ENCODE measurements around the gene CRACDL.

DNA sequence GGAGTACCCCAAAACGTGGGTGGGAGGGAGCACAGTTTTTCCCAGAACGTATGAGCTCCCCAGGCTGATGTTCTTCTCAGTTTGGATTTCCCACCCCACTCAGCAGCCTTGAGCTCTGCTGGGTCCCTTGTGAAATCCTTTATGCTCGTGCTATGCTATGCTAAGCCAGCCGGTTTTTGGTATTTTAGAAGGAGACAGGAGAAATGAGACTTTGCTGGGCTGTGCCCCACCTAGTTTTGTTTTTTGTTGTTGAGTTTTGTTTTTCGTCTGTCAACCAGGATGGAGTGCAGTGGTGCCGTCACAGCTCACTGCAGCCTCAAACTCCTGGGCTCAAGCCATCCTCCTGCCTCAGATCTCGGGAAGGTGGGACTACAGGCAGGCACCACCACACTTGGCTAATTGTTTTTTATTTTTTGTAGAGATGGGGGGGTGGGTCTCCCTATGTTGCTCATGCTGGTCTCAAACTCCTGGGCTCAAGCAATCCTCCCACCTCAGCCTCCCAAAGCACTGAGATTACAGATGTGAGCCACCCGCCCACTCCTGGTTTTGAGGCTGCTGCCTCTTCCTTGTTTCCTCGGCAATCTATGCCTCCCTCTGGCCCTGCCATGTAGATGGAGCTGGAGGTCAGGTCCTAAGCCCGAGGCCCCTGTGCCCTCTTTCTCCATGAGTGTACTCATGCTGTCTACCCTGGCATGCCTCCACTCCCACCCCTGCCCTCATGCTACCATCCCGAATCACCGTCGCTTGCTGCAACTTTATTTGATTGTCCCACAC, 187.5 kb downstream of the CRACDL start:
- TF ChIP-seq, protein P1, sequence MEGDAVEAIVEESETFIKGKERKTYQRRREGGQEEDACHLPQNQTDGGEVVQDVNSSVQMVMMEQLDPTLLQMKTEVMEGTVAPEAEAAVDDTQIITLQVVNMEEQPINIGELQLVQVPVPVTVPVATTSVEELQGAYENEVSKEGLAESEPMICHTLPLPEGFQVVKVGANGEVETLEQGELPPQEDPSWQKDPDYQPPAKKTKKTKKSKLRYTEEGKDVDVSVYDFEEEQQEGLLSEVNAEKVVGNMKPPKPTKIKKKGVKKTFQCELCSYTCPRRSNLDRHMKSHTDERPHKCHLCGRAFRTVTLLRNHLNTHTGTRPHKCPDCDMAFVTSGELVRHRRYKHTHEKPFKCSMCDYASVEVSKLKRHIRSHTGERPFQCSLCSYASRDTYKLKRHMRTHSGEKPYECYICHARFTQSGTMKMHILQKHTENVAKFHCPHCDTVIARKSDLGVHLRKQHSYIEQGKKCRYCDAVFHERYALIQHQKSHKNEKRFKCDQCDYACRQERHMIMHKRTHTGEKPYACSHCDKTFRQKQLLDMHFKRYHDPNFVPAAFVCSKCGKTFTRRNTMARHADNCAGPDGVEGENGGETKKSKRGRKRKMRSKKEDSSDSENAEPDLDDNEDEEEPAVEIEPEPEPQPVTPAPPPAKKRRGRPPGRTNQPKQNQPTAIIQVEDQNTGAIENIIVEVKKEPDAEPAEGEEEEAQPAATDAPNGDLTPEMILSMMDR (IDR thresholded peaks at IDR 0.05; ENCODE audit: low read depth, low read length): no peak
- no peak for TF ChIP-seq EZH2phosphoT487 (IDR thresholded peaks at IDR 0.05; ENCODE audit: low read depth)
